Measurements from ENCODE around the gene STK35. TPM values are rescaled to one million over a fixed set of nuclear protein-coding genes. Genes with fewer than 3 reads are reported as not detected.
A peak's percentile ranks its signal among the peaks of the same experiment; 100 is the strongest.

The STK35 gene
- total and polyA plus RNA-seq, 2 experiments from 2014 or later = 14.2 to 59.7 TPM

- peaks cover 4% of the 10 kb centered on the region for H3K27me3 Mint-ChIP-seq (ENCODE audit: insufficient read depth, low read depth, poor library complexity)
- no peak overlapping the region for H3K4me3 Mint-ChIP-seq
- no peaks in the 10 kb centered on the region for H3K27me3 ChIP-seq (ENCODE audit: insufficient read depth)
- peaks cover 33% of the 10 kb centered on the region for H3K4me1 Mint-ChIP-seq
- H3K9me2 ChIP-seq (ENCODE audit: insufficient read depth) = no peaks in the 10 kb centered on the region
- H4K20me1 ChIP-seq (replicated peaks; ENCODE audit: insufficient read depth) = peaks cover 11% of the 10 kb centered on the region; the same call in 1 of the 2 replicates
- no peak overlapping the region for H2AFZ ChIP-seq
- no peaks in the 10 kb centered on the region for H3K36me3 ChIP-seq (ENCODE audit: insufficient read depth)
- H3K36me3 Mint-ChIP-seq (ENCODE audit: low read depth) = peaks cover 9% of the 10 kb centered on the region; the same call in 2 of the 3 replicates
- no peaks in the 10 kb centered on the region for H3K9me3 Mint-ChIP-seq
- TF ChIP-seq ZNF462 (CRISPR knock-in tag; IDR thresholded peaks at IDR 0.05) = no peak
- TF ChIP-seq EZH2phosphoT487 (IDR thresholded peaks at IDR 0.05; ENCODE audit: unreplicated experiment) = no peak
- TF ChIP-seq POLR2AphosphoS5 (IDR thresholded peaks at IDR 0.05; ENCODE audit: low read depth) = no peak
- TF ChIP-seq ZNF331 (CRISPR knock-in tag; IDR thresholded peaks at IDR 0.05; ENCODE audit: low read depth) = no peak
- no peak for TF ChIP-seq EZH2 (IDR thresholded peaks at IDR 0.05; ENCODE audit: low read depth, unreplicated experiment)
- TF ChIP-seq ZNF114 (CRISPR knock-in tag; IDR thresholded peaks at IDR 0.05) = no peak
- no peak overlapping the region; the same call in none of the 2 replicates for H3K27ac Mint-ChIP-seq
- H3K4me1 ChIP-seq (ENCODE audit: insufficient read depth) = peaks cover 5% of the 10 kb centered on the region; the same call in 1 of the 2 replicates
- H3K4me3 ChIP-seq = no peak overlapping the region
- peak; percentile 30 for DNase-seq (ENCODE audit: low spot score)
- peaks cover 9% of the 10 kb centered on the region for H3K79me2 ChIP-seq (replicated peaks; ENCODE audit: insufficient read depth)
- no peak overlapping the region for H3K4me2 ChIP-seq
- H3F3A ChIP-seq (replicated peaks; ENCODE audit: low read depth) = no peaks in the 10 kb centered on the region
- peak; percentile 40 for ATAC-seq
- H3K27ac ChIP-seq (ENCODE audit: low read depth) = no peak overlapping the region
Observed at GRCh38 chr20:2144850-2145249, 43.2 kb downstream of the STK35 start.

GRCh38 chr20:2145376-2145775 is 43.7 kb downstream of the STK35 start:
- Histone ChIP-seq H2AFZ (no peak overlapping the region), H4K20me1 (replicated peaks; ENCODE audit: insufficient read depth) (peaks cover 6% of the 10 kb centered on the region; the same call in 1 of the 2 replicates), H3K27me3 (ENCODE audit: insufficient read depth) (no peaks in the 10 kb centered on the region), H3K79me2 (replicated peaks; ENCODE audit: insufficient read depth) (peaks cover 7% of the 10 kb centered on the region), H3K4me1 (ENCODE audit: insufficient read depth) (peaks cover 5% of the 10 kb centered on the region; the same call in 1 of the 2 replicates), H3K4me3 (no peak overlapping the region), H3F3A (replicated peaks; ENCODE audit: low read depth) (no peaks in the 10 kb centered on the region), H3K27ac (ENCODE audit: low read depth) (no peak overlapping the region), H3K4me2 (no peak overlapping the region), H3K9me2 (ENCODE audit: insufficient read depth) (no peaks in the 10 kb centered on the region), H3K36me3 (ENCODE audit: insufficient read depth) (no peaks in the 10 kb centered on the region)
- H3K27me3 Mint-ChIP-seq (ENCODE audit: insufficient read depth, low read depth, poor library complexity) = peaks cover 4% of the 10 kb centered on the region
- no peak overlapping the region for H3K4me3 Mint-ChIP-seq
- peak overlapping the region; percentile 73; the same call in 1 of the 2 replicates for H3K27ac Mint-ChIP-seq
- DNase-seq (ENCODE audit: low spot score) = no peak
- no peaks in the 10 kb centered on the region for H3K9me3 Mint-ChIP-seq
- no peak for ATAC-seq
- peaks cover 38% of the 10 kb centered on the region for H3K4me1 Mint-ChIP-seq
- peaks cover 9% of the 10 kb centered on the region; the same call in 2 of the 3 replicates for H3K36me3 Mint-ChIP-seq (ENCODE audit: low read depth)
- TF ChIP-seq CTCF (conservative IDR thresholded peaks at IDR 0.05; ENCODE audit: low read depth in 2 of 2) = no peak
- TF ChIP-seq ETS1 (IDR thresholded peaks at IDR 0.05) = no peak
- no peak for TF ChIP-seq ZNF114 (CRISPR knock-in tag; IDR thresholded peaks at IDR 0.05)
- no peak for TF ChIP-seq EZH2 (IDR thresholded peaks at IDR 0.05; ENCODE audit: low read depth, unreplicated experiment)
- no peak for TF ChIP-seq NANOG (IDR thresholded peaks at IDR 0.05; ENCODE audit: borderline replicate concordance)
